ENCODE data around the gene GRXCR1. TPM values are rescaled to one million over a fixed set of nuclear protein-coding genes. Genes with fewer than 3 reads are reported as not detected.

GRXCR1 gene
- not detected in 2 replicates for total RNA-seq (2014; rRNA removed; shearing (Covaris generic); ENCODE audit: low replicate concordance)

- H3K27ac ChIP-seq (ENCODE audit: low read length) = no peak within 1 kb of the TSS
- H4K20me1 ChIP-seq (ENCODE audit: insufficient read depth, low read depth, low read length) = no peaks in the 10 kb centered on the region
- H3K27me3 ChIP-seq (ENCODE audit: low read length) = no peaks in the 10 kb centered on the region
- no peak within 1 kb of the TSS for H2AFZ ChIP-seq (ENCODE audit: low read length)
- no peak within 1 kb of the TSS for H3K9ac ChIP-seq (ENCODE audit: low read length)
- no peak for DNase-seq
- no peaks in the 10 kb centered on the region for H3K36me3 ChIP-seq (ENCODE audit: insufficient read depth, low read length)
- no peaks in the 10 kb centered on the region for H3K9me3 ChIP-seq (ENCODE audit: low read length)
- no peaks in the 10 kb centered on the region for H3K4me1 ChIP-seq (ENCODE audit: low read length)
- no peaks in the 10 kb centered on the region for H3K79me2 ChIP-seq (ENCODE audit: low read length)
- H3K4me2 ChIP-seq (ENCODE audit: low read depth, low read length, poor library complexity, severe bottlenecking) = no peak within 1 kb of the TSS
- no peak within 1 kb of the TSS for H3K4me3 ChIP-seq (ENCODE audit: low read length)
- no peaks in the 10 kb centered on the region for H3K9me2 ChIP-seq (replicated peaks; ENCODE audit: insufficient read depth, low read length)
Observed at GRCh38 chr4:42892413-42892812, at the start of gene GRXCR1. Gene GRXCR1 (plus strand): TSS chr4:42892713. CDS start chr4:42893267, 554 bp downstream.

GRCh38 chr4:42843694-42844093 is 48.8 kb upstream of the GRXCR1 start:
- H3K4me1 ChIP-seq (ENCODE audit: low read length) = no peaks in the 10 kb centered on the region
- no peaks in the 10 kb centered on the region for H4K20me1 ChIP-seq (ENCODE audit: insufficient read depth, low read depth, low read length)
- H3K36me3 ChIP-seq (ENCODE audit: insufficient read depth, low read length) = no peaks in the 10 kb centered on the region
- no peaks in the 10 kb centered on the region for H3K9me2 ChIP-seq (replicated peaks; ENCODE audit: insufficient read depth, low read length)
- no peak for DNase-seq
- no peak overlapping the region for H2AFZ ChIP-seq (ENCODE audit: low read length)
- no peak overlapping the region for H3K9ac ChIP-seq (ENCODE audit: low read length)
- H3K79me2 ChIP-seq (ENCODE audit: low read length) = no peaks in the 10 kb centered on the region
- no peaks in the 10 kb centered on the region for H3K27me3 ChIP-seq (ENCODE audit: low read length)
- no peak overlapping the region for H3K27ac ChIP-seq (ENCODE audit: low read length)
- no peaks in the 10 kb centered on the region for H3K9me3 ChIP-seq (ENCODE audit: low read length)
- no peak overlapping the region for H3K4me2 ChIP-seq (ENCODE audit: low read depth, low read length, poor library complexity, severe bottlenecking)
- no peak overlapping the region for H3K4me3 ChIP-seq (ENCODE audit: low read length)

GRCh38 chr4:42844422-42845070 is 48.0 kb upstream of the GRXCR1 start:
- Histone ChIP-seq H3K4me2 (ENCODE audit: low read depth, low read length, poor library complexity, severe bottlenecking) (no peak overlapping the region), H3K4me1 (ENCODE audit: low read length) (no peaks in the 10 kb centered on the region), H3K36me3 (ENCODE audit: insufficient read depth, low read length) (no peaks in the 10 kb centered on the region), H3K9me2 (replicated peaks; ENCODE audit: insufficient read depth, low read length) (no peaks in the 10 kb centered on the region), H3K9me3 (ENCODE audit: low read length) (0 out of 2 replicates have a peak, but pooled peaks cover under 1% of the 10 kb centered on the region), H3K4me3 (ENCODE audit: low read length) (no peak overlapping the region), H3K27me3 (ENCODE audit: low read length) (no peaks in the 10 kb centered on the region), H3K9ac (ENCODE audit: low read length) (no peak overlapping the region), H3K79me2 (ENCODE audit: low read length) (no peaks in the 10 kb centered on the region), H4K20me1 (ENCODE audit: insufficient read depth, low read depth, low read length) (no peaks in the 10 kb centered on the region), H2AFZ (ENCODE audit: low read length) (no peak overlapping the region), H3K27ac (ENCODE audit: low read length) (no peak overlapping the region)
- no peak for DNase-seq

DNA sequence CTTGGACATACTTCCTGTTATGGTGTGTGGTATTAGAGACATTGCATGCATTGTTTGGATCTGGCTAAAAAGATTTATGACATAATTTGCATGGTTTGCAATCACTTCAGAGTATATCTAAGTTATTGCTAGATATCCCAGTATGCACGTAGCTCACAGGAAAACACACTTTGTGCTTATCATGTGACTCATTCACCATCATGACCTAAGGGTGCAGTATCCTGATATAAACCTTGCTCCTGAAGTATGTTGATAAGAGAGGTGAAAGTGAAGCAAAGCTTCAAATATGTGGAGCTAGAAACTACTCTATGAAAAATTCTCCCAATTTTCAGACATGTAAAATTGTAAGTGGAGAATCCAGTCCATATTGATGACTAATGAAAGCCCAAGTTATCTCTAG is 46.9 kb upstream of the GRXCR1 start:
- Histone ChIP-seq H3K4me2 (ENCODE audit: low read depth, low read length, poor library complexity, severe bottlenecking) (no peak overlapping the region), H3K36me3 (ENCODE audit: insufficient read depth, low read length) (no peaks in the 10 kb centered on the region), H3K4me1 (ENCODE audit: low read length) (no peaks in the 10 kb centered on the region), H3K79me2 (ENCODE audit: low read length) (no peaks in the 10 kb centered on the region), H3K27me3 (ENCODE audit: low read length) (no peaks in the 10 kb centered on the region), H3K4me3 (ENCODE audit: low read length) (no peak overlapping the region), H3K9me3 (ENCODE audit: low read length) (peaks cover 6% of the 10 kb centered on the region; the same call in 1 of the 2 replicates), H4K20me1 (ENCODE audit: insufficient read depth, low read depth, low read length) (no peaks in the 10 kb centered on the region), H3K9ac (ENCODE audit: low read length) (no peak overlapping the region), H3K9me2 (replicated peaks; ENCODE audit: insufficient read depth, low read length) (no peaks in the 10 kb centered on the region), H3K27ac (ENCODE audit: low read length) (no peak overlapping the region), H2AFZ (ENCODE audit: low read length) (no peak overlapping the region)
- no peak for DNase-seq

GRCh38 chr4:42855779-42856178 is 36.7 kb upstream of the GRXCR1 start:
- no peak for DNase-seq
- Histone ChIP-seq H3K9me3 (ENCODE audit: low read length) (no peaks in the 10 kb centered on the region), H3K9me2 (replicated peaks; ENCODE audit: insufficient read depth, low read length) (no peaks in the 10 kb centered on the region)

GRCh38 chr4:42865572-42866189 is 26.8 kb upstream of the GRXCR1 start:
- Histone ChIP-seq H3K27ac (ENCODE audit: low read length) (no peak overlapping the region), H3K4me3 (ENCODE audit: low read length) (no peak overlapping the region), H4K20me1 (ENCODE audit: insufficient read depth, low read depth, low read length) (no peaks in the 10 kb centered on the region), H3K4me1 (ENCODE audit: low read length) (no peaks in the 10 kb centered on the region), H3K9me2 (replicated peaks; ENCODE audit: insufficient read depth, low read length) (no peaks in the 10 kb centered on the region), H2AFZ (ENCODE audit: low read length) (no peak overlapping the region), H3K36me3 (ENCODE audit: insufficient read depth, low read length) (no peaks in the 10 kb centered on the region), H3K27me3 (ENCODE audit: low read length) (no peaks in the 10 kb centered on the region), H3K9ac (ENCODE audit: low read length) (no peak overlapping the region), H3K9me3 (ENCODE audit: low read length) (no peaks in the 10 kb centered on the region), H3K4me2 (ENCODE audit: low read depth, low read length, poor library complexity, severe bottlenecking) (no peak overlapping the region), H3K79me2 (ENCODE audit: low read length) (no peaks in the 10 kb centered on the region)
- peak; percentile 87 for DNase-seq

More at GRCh38 chr4:42855779-42856178, 36.7 kb upstream of the GRXCR1 start:
- no peaks in the 10 kb centered on the region for H3K27me3 ChIP-seq (ENCODE audit: low read length)
- H3K9ac ChIP-seq (ENCODE audit: low read length) = no peak overlapping the region
- no peak overlapping the region for H2AFZ ChIP-seq (ENCODE audit: low read length)
- H3K79me2 ChIP-seq (ENCODE audit: low read length) = no peaks in the 10 kb centered on the region
- no peaks in the 10 kb centered on the region for H4K20me1 ChIP-seq (ENCODE audit: insufficient read depth, low read depth, low read length)
- H3K4me1 ChIP-seq (ENCODE audit: low read length) = no peaks in the 10 kb centered on the region
- H3K36me3 ChIP-seq (ENCODE audit: insufficient read depth, low read length) = no peaks in the 10 kb centered on the region
- no peak overlapping the region for H3K4me2 ChIP-seq (ENCODE audit: low read depth, low read length, poor library complexity, severe bottlenecking)
- no peak overlapping the region for H3K27ac ChIP-seq (ENCODE audit: low read length)
- no peak overlapping the region for H3K4me3 ChIP-seq (ENCODE audit: low read length)

DNA sequence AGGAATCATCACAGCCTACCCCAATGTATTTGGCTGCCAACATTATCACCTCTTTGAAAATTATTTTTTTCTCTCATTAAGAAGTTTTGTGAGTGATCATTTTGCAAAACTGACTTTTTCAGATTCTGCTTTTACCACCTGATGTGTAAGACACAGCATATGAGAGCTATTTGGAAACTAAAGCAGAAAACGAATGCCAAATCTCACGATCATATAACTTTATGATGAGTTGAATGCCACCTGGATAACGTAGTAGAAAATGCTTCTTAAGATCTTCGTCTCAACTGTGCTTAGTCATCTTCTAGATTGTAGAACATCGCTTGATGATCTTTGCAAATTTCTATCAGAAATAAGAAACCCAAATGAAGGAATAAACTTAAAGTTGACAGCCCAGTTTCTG is 21.3 kb upstream of the GRXCR1 start:
- Histone ChIP-seq H3K79me2 (ENCODE audit: low read length) (no peaks in the 10 kb centered on the region), H3K9me3 (ENCODE audit: low read length) (no peaks in the 10 kb centered on the region), H3K9ac (ENCODE audit: low read length) (no peak overlapping the region), H3K4me2 (ENCODE audit: low read depth, low read length, poor library complexity, severe bottlenecking) (no peak overlapping the region), H4K20me1 (ENCODE audit: insufficient read depth, low read depth, low read length) (no peaks in the 10 kb centered on the region), H3K36me3 (ENCODE audit: insufficient read depth, low read length) (no peaks in the 10 kb centered on the region), H3K4me1 (ENCODE audit: low read length) (no peaks in the 10 kb centered on the region), H3K9me2 (replicated peaks; ENCODE audit: insufficient read depth, low read length) (no peaks in the 10 kb centered on the region), H3K27me3 (ENCODE audit: low read length) (no peaks in the 10 kb centered on the region), H3K4me3 (ENCODE audit: low read length) (no peak overlapping the region), H2AFZ (ENCODE audit: low read length) (no peak overlapping the region), H3K27ac (ENCODE audit: low read length) (no peak overlapping the region)
- DNase-seq = no peak

- Histone ChIP-seq H2AFZ (ENCODE audit: low read length) (no peak overlapping the region), H3K36me3 (ENCODE audit: insufficient read depth, low read length) (no peaks in the 10 kb centered on the region), H4K20me1 (ENCODE audit: insufficient read depth, low read depth, low read length) (no peaks in the 10 kb centered on the region), H3K4me3 (ENCODE audit: low read length) (no peak overlapping the region), H3K9me3 (ENCODE audit: low read length) (no peaks in the 10 kb centered on the region), H3K4me1 (ENCODE audit: low read length) (no peaks in the 10 kb centered on the region), H3K27ac (ENCODE audit: low read length) (no peak overlapping the region), H3K27me3 (ENCODE audit: low read length) (no peaks in the 10 kb centered on the region), H3K4me2 (ENCODE audit: low read depth, low read length, poor library complexity, severe bottlenecking) (no peak overlapping the region), H3K9ac (ENCODE audit: low read length) (no peak overlapping the region), H3K79me2 (ENCODE audit: low read length) (no peaks in the 10 kb centered on the region), H3K9me2 (replicated peaks; ENCODE audit: insufficient read depth, low read length) (no peaks in the 10 kb centered on the region)
- DNase-seq = no peak
Observed at GRCh38 chr4:42871671-42872290, 20.7 kb upstream of the GRXCR1 start.
